PFSK-1 (cell line): ENCODE measurements around the gene RPL35.

Experiments
- FOXP2 ChIP-seq: optimal IDR thresholded peaks from 2 replicates; pipeline ENCODE3; 2011; ENCODE audit warnings: borderline replicate concordance, control low read depth, inconsistent platforms; ENCODE audit not compliant: insufficient read depth; ENCODE audit errors: extremely low read length, extremely low read depth
- POLR2AphosphoS5 ChIP-seq: IDR thresholded peaks from 2 replicates; pipeline ENCODE4 v1.6.1; 2012; ENCODE audit warnings: low read depth, mild to moderate bottlenecking, control low read depth, low read length, moderate library complexity
- SIN3A ChIP-seq: IDR thresholded peaks from 2 replicates; pipeline ENCODE4 v1.6.1; 2012; ENCODE audit warnings: mild to moderate bottlenecking, low read length, moderate library complexity, borderline replicate concordance; ENCODE audit not compliant: insufficient read depth
- TAF1 ChIP-seq: IDR thresholded peaks from 2 replicates; pipeline ENCODE4 v1.6.1; 2012; ENCODE audit warnings: low read length, control low read depth, borderline replicate concordance; ENCODE audit not compliant: insufficient read depth
- TF ChIP-seq, protein P1 (sequence below), 2 experiments: IDR thresholded peaks; 2 replicates each; pipeline versions ENCODE4 v1.6.1 to v1.8.0; 2011 to 2012; ENCODE audit warnings: low read depth in 2 of 2, low read length in 2 of 2, control low read depth in 1 of 2, inconsistent platforms in 1 of 2, mild to moderate bottlenecking in 1 of 2, moderate library complexity in 1 of 2; ENCODE audit not compliant: insufficient read depth in 1 of 2

DNA sequence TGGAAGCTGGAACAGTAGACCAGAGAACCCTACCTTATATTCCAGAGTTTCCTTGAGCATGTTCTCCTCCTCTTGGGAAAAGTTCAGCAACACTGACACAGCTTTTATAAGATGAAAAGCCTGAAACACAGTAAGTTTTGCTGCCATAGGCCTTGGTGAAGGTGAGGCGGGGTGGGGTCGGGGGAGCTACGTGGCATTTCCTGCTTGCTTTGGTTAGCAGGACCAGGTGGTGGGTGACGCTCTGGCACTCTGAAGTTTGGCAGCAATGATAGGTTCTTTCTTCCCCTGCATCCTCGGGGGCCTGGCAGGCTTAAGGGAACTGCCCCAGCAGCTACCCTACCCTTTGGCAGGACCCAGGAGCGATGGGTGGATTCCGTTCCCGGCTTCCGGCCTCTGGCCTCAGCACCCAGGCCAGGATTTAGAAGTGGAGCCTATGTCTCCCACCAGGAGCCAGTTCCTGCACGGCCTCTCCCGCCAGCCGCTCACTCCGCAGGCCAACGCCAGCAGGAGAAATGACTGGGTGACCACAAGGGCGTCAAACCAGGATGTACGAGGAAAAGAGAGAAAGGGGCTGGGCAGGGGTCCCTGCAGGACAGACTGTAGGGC is 19.5 kb upstream of the RPL35 start:
- TF ChIP-seq TAF1 (no peak), POLR2AphosphoS5 (no peak), FOXP2 (no peak), SIN3A (no peak)
- TF ChIP-seq, protein P1, sequence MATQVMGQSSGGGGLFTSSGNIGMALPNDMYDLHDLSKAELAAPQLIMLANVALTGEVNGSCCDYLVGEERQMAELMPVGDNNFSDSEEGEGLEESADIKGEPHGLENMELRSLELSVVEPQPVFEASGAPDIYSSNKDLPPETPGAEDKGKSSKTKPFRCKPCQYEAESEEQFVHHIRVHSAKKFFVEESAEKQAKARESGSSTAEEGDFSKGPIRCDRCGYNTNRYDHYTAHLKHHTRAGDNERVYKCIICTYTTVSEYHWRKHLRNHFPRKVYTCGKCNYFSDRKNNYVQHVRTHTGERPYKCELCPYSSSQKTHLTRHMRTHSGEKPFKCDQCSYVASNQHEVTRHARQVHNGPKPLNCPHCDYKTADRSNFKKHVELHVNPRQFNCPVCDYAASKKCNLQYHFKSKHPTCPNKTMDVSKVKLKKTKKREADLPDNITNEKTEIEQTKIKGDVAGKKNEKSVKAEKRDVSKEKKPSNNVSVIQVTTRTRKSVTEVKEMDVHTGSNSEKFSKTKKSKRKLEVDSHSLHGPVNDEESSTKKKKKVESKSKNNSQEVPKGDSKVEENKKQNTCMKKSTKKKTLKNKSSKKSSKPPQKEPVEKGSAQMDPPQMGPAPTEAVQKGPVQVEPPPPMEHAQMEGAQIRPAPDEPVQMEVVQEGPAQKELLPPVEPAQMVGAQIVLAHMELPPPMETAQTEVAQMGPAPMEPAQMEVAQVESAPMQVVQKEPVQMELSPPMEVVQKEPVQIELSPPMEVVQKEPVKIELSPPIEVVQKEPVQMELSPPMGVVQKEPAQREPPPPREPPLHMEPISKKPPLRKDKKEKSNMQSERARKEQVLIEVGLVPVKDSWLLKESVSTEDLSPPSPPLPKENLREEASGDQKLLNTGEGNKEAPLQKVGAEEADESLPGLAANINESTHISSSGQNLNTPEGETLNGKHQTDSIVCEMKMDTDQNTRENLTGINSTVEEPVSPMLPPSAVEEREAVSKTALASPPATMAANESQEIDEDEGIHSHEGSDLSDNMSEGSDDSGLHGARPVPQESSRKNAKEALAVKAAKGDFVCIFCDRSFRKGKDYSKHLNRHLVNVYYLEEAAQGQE (IDR thresholded peaks at IDR 0.05; ENCODE audit: insufficient read depth in 1 of 2, low read depth in 2 of 2, low read length in 2 of 2), result no peak
